H9 (cell line): ENCODE results near the gene NFATC1. TPM values are rescaled to one million over a fixed set of nuclear protein-coding genes. Genes with fewer than 3 reads are reported as not detected.

Experiments used
- DNase-seq: peaks from one replicate; pipeline ENCODE4 v3.0.0-alpha.2; 2017
- H2AFZ ChIP-seq: one replicate; pipeline ENCODE4 v1.6.1; 2013; ENCODE audit warnings: mild to moderate bottlenecking, low read length, control low read depth, moderate library complexity
- H2AK5ac ChIP-seq: 2 replicates; pipeline ENCODE4 v1.6.1; 2013; ENCODE audit warnings: low read length, control low read depth, mixed read lengths; ENCODE audit not compliant: insufficient read length
- H2BK120ac ChIP-seq: one replicate; pipeline ENCODE4 v1.6.1; 2013; ENCODE audit warnings: low read depth, mild to moderate bottlenecking, low read length, control low read depth, inconsistent platforms; ENCODE audit not compliant: poor library complexity, severe bottlenecking
- H2BK12ac ChIP-seq: 2 replicates; pipeline ENCODE4 v1.6.1; 2013; ENCODE audit warnings: low read length, control low read depth, mixed read lengths, low read depth; ENCODE audit not compliant: insufficient read length
- H2BK15ac ChIP-seq: 2 replicates; pipeline ENCODE4 v1.6.1; 2013; ENCODE audit warnings: low read depth, low read length, control low read depth
- H2BK20ac ChIP-seq: one replicate; pipeline ENCODE4 v1.6.1; 2013; ENCODE audit warnings: low read depth, mild to moderate bottlenecking, low read length, control low read depth, inconsistent platforms; ENCODE audit not compliant: poor library complexity, severe bottlenecking
- H2BK5ac ChIP-seq: 2 replicates; pipeline ENCODE4 v1.6.1; 2013; ENCODE audit warnings: low read length, control low read depth, mixed read lengths; ENCODE audit not compliant: insufficient read length
- H3K14ac ChIP-seq: 2 replicates; pipeline ENCODE4 v1.6.1; 2013; ENCODE audit warnings: low read length, control low read depth; ENCODE audit not compliant: insufficient read depth
- H3K18ac ChIP-seq: 2 replicates; pipeline ENCODE4 v1.6.1; 2013; ENCODE audit warnings: low read depth, mild to moderate bottlenecking, mixed read lengths, low read length, control low read depth; ENCODE audit not compliant: insufficient read length
- H3K23ac ChIP-seq: 2 replicates; pipeline ENCODE4 v1.6.1; 2013; ENCODE audit warnings: low read length, control low read depth, mixed read lengths, low read depth; ENCODE audit not compliant: insufficient read length
- H3K23me2 ChIP-seq: 2 replicates; pipeline ENCODE4 v1.6.1; 2013; ENCODE audit warnings: low read depth, mild to moderate bottlenecking, mixed read lengths, low read length, control low read depth; ENCODE audit not compliant: insufficient read length, poor library complexity, severe bottlenecking
- H3K27ac ChIP-seq: 2 replicates; pipeline ENCODE4 v1.5.1; 2013; ENCODE audit warnings: low read length, control low read depth, mixed read lengths, low read depth; ENCODE audit not compliant: insufficient read length
- H3K27me3 ChIP-seq: 2 replicates; pipeline ENCODE4 v1.6.1; 2013; ENCODE audit warnings: low read length, control low read depth, inconsistent platforms; ENCODE audit not compliant: insufficient read depth
- H3K4ac ChIP-seq: 2 replicates; pipeline ENCODE4 v1.6.1; 2013; ENCODE audit warnings: low read depth, mild to moderate bottlenecking, control low read depth, inconsistent platforms, low read length, moderate library complexity
- H3K4me1 ChIP-seq: 2 replicates; pipeline ENCODE4 v1.6.1; 2013; ENCODE audit warnings: low read length, control low read depth, inconsistent platforms; ENCODE audit not compliant: insufficient read depth
- H3K4me2 ChIP-seq: 2 replicates; pipeline ENCODE4 v1.6.1; 2013; ENCODE audit warnings: low read length, control low read depth, mixed read lengths; ENCODE audit not compliant: insufficient read length, insufficient read depth
- H3K56ac ChIP-seq: 2 replicates; pipeline ENCODE4 v1.6.1; 2013; ENCODE audit warnings: low read depth, mild to moderate bottlenecking, mixed read lengths, low read length, control low read depth; ENCODE audit not compliant: insufficient read length
- H3K79me1 ChIP-seq: 2 replicates; pipeline ENCODE4 v1.6.1; 2013; ENCODE audit warnings: low read depth, mild to moderate bottlenecking, moderate library complexity, low read length, control low read depth, inconsistent platforms; ENCODE audit not compliant: insufficient read depth, poor library complexity, severe bottlenecking
- H3K79me2 ChIP-seq: 2 replicates; pipeline ENCODE4 v1.6.1; 2013; ENCODE audit warnings: low read length, control low read depth, inconsistent platforms; ENCODE audit not compliant: insufficient read depth
- H3K9ac ChIP-seq: 2 replicates; pipeline ENCODE4 v1.6.1; 2013; ENCODE audit warnings: low read length, control low read depth, mixed read lengths; ENCODE audit not compliant: insufficient read length; ENCODE audit errors: extremely low read depth
- H3K9me3 ChIP-seq: one replicate; pipeline ENCODE4 v1.6.1; 2013; ENCODE audit warnings: low read depth, low read length, inconsistent platforms; ENCODE audit not compliant: control insufficient read depth
- H3T11ph ChIP-seq: one replicate; pipeline ENCODE4 v1.6.1; 2013; ENCODE audit warnings: mild to moderate bottlenecking, low read length, control low read depth, inconsistent platforms
- H4K20me1 ChIP-seq: one replicate; pipeline ENCODE4 v1.6.1; 2013; ENCODE audit not compliant: control insufficient read depth, insufficient read length, insufficient read depth
- H4K5ac ChIP-seq: 2 replicates; pipeline ENCODE4 v1.6.1; 2013; ENCODE audit warnings: low read depth, mild to moderate bottlenecking, mixed read lengths, low read length, control low read depth; ENCODE audit not compliant: insufficient read length
- H4K8ac ChIP-seq: replicated peaks from 2 replicates; pipeline ENCODE4 v1.6.1; 2013; ENCODE audit warnings: low read length, control low read depth, mixed read lengths, low read depth; ENCODE audit not compliant: insufficient read length
- H4K91ac ChIP-seq: 2 replicates; pipeline ENCODE4 v1.6.1; 2013; ENCODE audit warnings: low read depth, mild to moderate bottlenecking, moderate library complexity, mixed read lengths, low read length, control low read depth; ENCODE audit not compliant: insufficient read length
- H3K27ac Mint-ChIP-seq, 3 experiments: 2 replicates in 2 of 3; 3 replicates in 1 of 3; pipeline ENCODE4 v1.8.0; 2020 to 2021; ENCODE audit warnings: mixed read lengths in 3 of 3, mild to moderate bottlenecking in 1 of 3, moderate library complexity in 1 of 3
- H3K27me3 Mint-ChIP-seq: 2 replicates; pipeline ENCODE4 v1.8.0; 2021; ENCODE audit warnings: low read depth, mild to moderate bottlenecking, moderate library complexity, mixed read lengths
- H3K36me3 Mint-ChIP-seq, 3 experiments: 2 replicates in 2 of 3; 3 replicates in 1 of 3; pipeline ENCODE4 v1.8.0; 2020 to 2021; ENCODE audit warnings: low read depth in 3 of 3, mixed read lengths in 3 of 3; ENCODE audit not compliant: insufficient read depth in 1 of 3
- H3K4me1 Mint-ChIP-seq, 2 experiments: 2 replicates each; pipeline ENCODE4 v1.8.0; 2020; ENCODE audit warnings: mixed read lengths in 2 of 2
- H3K4me3 Mint-ChIP-seq, 2 experiments: 2 replicates in 1 of 2; 3 replicates in 1 of 2; pipeline ENCODE4 v1.8.0; 2020 to 2021; ENCODE audit warnings: mild to moderate bottlenecking in 2 of 2, mixed read lengths in 2 of 2, moderate library complexity in 1 of 2
- H3K9me3 Mint-ChIP-seq, 2 experiments: 2 replicates in 1 of 2; 3 replicates in 1 of 2; pipeline ENCODE4 v1.8.0; 2020; ENCODE audit warnings: mild to moderate bottlenecking in 2 of 2, mixed read lengths in 2 of 2, moderate library complexity in 1 of 2
- WGBS: extraction: QIAGEN DNeasy Blood & Tissue Kit; methylation state at CpG from one replicate; pipeline ENCODE4 v1.1.7; 2013; ENCODE audit warnings: missing lambda C conversion rate, low lambda C conversion rate, mixed read lengths; ENCODE audit not compliant: insufficient read length; ENCODE audit errors: extremely low coverage; 5-methylcytosine and 5-hydroxymethylcytosine counted together
- total RNA-seq: library from RNA; stranded (reverse); gene quantifications from 2 replicates; pipeline ENCODE4 v1.2.1, GENCODE V29; 2021
- TF ChIP-seq, protein P1 (sequence below): fragments of 200-600 bp; sonication (generic); conservative IDR thresholded peaks from 3 replicates; pipeline ENCODE4 v1.8.0; 2021; ENCODE audit warnings: antibody characterized with exemption, mild to moderate bottlenecking

The NFATC1 gene
- total RNA-seq, 1 experiment from 2014 or later, result 5.5 TPM

DNA sequence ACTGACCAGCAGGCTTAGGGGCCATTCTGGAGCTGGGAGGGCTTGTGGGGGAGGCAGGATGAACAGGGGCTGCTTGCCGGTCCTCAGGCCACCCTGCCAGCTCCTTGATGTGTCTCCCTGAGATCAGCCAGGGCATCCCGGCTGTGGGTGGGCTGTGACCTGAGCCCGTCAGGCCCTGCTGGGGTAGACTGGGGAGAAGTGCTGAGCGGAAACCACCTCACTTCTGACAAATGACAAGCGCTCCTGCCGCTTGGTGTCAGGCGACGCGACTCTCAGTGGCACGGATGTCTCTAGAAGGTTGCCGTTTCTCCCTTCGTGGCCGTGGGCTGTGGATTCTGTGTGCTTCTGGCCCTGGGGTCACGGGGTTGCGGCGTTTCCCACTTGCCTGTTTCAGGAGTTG lies 45.7 kb downstream of the NFATC1 start:
- no peak overlapping the region for H3K4ac ChIP-seq
- WGBS, result no CpG with 5 or more reads among the region's 16 CpGs
- no peaks in the 10 kb centered on the region for H3K79me2 ChIP-seq
- peaks cover 6 to 10% of the 10 kb centered on the region in 2 experiments for H3K4me1 Mint-ChIP-seq
- H2AK5ac ChIP-seq, result no peak overlapping the region
- H4K91ac ChIP-seq, result no peak overlapping the region
- no peak overlapping the region for H2BK120ac ChIP-seq
- no peaks in the 10 kb centered on the region for H3K27me3 Mint-ChIP-seq
- H2BK20ac ChIP-seq, result no peak overlapping the region
- H3K9me3 ChIP-seq, result no peaks in the 10 kb centered on the region
- no peaks in the 10 kb centered on the region for H3K79me1 ChIP-seq
- TF ChIP-seq, protein P1, sequence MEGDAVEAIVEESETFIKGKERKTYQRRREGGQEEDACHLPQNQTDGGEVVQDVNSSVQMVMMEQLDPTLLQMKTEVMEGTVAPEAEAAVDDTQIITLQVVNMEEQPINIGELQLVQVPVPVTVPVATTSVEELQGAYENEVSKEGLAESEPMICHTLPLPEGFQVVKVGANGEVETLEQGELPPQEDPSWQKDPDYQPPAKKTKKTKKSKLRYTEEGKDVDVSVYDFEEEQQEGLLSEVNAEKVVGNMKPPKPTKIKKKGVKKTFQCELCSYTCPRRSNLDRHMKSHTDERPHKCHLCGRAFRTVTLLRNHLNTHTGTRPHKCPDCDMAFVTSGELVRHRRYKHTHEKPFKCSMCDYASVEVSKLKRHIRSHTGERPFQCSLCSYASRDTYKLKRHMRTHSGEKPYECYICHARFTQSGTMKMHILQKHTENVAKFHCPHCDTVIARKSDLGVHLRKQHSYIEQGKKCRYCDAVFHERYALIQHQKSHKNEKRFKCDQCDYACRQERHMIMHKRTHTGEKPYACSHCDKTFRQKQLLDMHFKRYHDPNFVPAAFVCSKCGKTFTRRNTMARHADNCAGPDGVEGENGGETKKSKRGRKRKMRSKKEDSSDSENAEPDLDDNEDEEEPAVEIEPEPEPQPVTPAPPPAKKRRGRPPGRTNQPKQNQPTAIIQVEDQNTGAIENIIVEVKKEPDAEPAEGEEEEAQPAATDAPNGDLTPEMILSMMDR, result no peak
- no peak overlapping the region for H3K4me2 ChIP-seq
- H4K5ac ChIP-seq, result no peak overlapping the region
- H2AFZ ChIP-seq, result no peak overlapping the region
- H3K27ac Mint-ChIP-seq, result peak overlapping the region in 1 of 3 experiments; percentile 40; a peak in 3 of 7 replicates
- peaks cover 2% of the 10 kb centered on the region for H4K20me1 ChIP-seq
- no peaks in the 10 kb centered on the region for H3K36me3 Mint-ChIP-seq
- no peak overlapping the region for H2BK5ac ChIP-seq
- no peaks in the 10 kb centered on the region for H3K4me1 ChIP-seq
- H3K9ac ChIP-seq, result no peak overlapping the region
- no peaks in the 10 kb centered on the region for H3K23me2 ChIP-seq
- H3K27ac ChIP-seq, result no peak overlapping the region
- H3K27me3 ChIP-seq, result no peaks in the 10 kb centered on the region
- no peak for DNase-seq
- H3K14ac ChIP-seq, result no peak overlapping the region; the same call in 1 of the 2 replicates
- no peak overlapping the region for H3K4me3 Mint-ChIP-seq
- H3K23ac ChIP-seq, result no peak overlapping the region
- no peak overlapping the region for H3K18ac ChIP-seq
- H2BK15ac ChIP-seq, result no peak overlapping the region
- H3K56ac ChIP-seq, result no peak overlapping the region
- no peak overlapping the region for H3T11ph ChIP-seq
- H4K8ac ChIP-seq, result no peak overlapping the region
- H2BK12ac ChIP-seq, result no peak overlapping the region
- no peaks in the 10 kb centered on the region for H3K9me3 Mint-ChIP-seq
